Neuron (in vitro differentiated cells): Measurements from ENCODE around the gene SPAG16.

Experiments used
- H2AFZ ChIP-seq: one replicate; pipeline ENCODE4 v1.6.1; 2013; ENCODE audit warnings: low read depth, mild to moderate bottlenecking, inconsistent platforms, low read length, moderate library complexity
- H3K27me3 ChIP-seq: one replicate; pipeline ENCODE4 v1.6.1; 2013; ENCODE audit warnings: low read length; ENCODE audit not compliant: insufficient read depth
- H3K36me3 ChIP-seq: one replicate; pipeline ENCODE4 v1.6.1; 2013; ENCODE audit warnings: low read length; ENCODE audit not compliant: insufficient read depth
- H3K4me1 ChIP-seq: one replicate; pipeline ENCODE4 v1.6.1; 2013; ENCODE audit warnings: low read length; ENCODE audit not compliant: insufficient read depth
- H3K4me3 ChIP-seq: 2 replicates; pipeline ENCODE4 v1.5.1; 2013; ENCODE audit warnings: mild to moderate bottlenecking, low read length, moderate library complexity
- H3K9me3 ChIP-seq: one replicate; pipeline ENCODE4 v1.6.1; 2013; ENCODE audit warnings: low read length

Gene SPAG16

GRCh38 chr2:214135966-214136365, 851.7 kb downstream of the SPAG16 start:
- Histone ChIP-seq H3K36me3 (no peaks in the 10 kb centered on the region), H3K9me3 (no peaks in the 10 kb centered on the region), H3K4me1 (no peaks in the 10 kb centered on the region), H3K27me3 (no peaks in the 10 kb centered on the region), H2AFZ (no peak overlapping the region), H3K4me3 (no peak overlapping the region)

- H3K9me3 ChIP-seq, result no peaks in the 10 kb centered on the region
- no peaks in the 10 kb centered on the region for H3K27me3 ChIP-seq
- H3K4me3 ChIP-seq, result no peak overlapping the region
- no peaks in the 10 kb centered on the region for H3K36me3 ChIP-seq
- H3K4me1 ChIP-seq, result no peaks in the 10 kb centered on the region
- no peak overlapping the region for H2AFZ ChIP-seq
Measured at GRCh38 chr2:214138779-214139178, 854.5 kb downstream of the SPAG16 start.

GRCh38 chr2:214139630-214140284, 855.5 kb downstream of the SPAG16 start:
- no peaks in the 10 kb centered on the region for H3K4me1 ChIP-seq
- no peaks in the 10 kb centered on the region for H3K27me3 ChIP-seq
- H3K4me3 ChIP-seq, result no peak overlapping the region
- no peaks in the 10 kb centered on the region for H3K36me3 ChIP-seq
- H2AFZ ChIP-seq, result no peak overlapping the region
- no peaks in the 10 kb centered on the region for H3K9me3 ChIP-seq

DNA sequence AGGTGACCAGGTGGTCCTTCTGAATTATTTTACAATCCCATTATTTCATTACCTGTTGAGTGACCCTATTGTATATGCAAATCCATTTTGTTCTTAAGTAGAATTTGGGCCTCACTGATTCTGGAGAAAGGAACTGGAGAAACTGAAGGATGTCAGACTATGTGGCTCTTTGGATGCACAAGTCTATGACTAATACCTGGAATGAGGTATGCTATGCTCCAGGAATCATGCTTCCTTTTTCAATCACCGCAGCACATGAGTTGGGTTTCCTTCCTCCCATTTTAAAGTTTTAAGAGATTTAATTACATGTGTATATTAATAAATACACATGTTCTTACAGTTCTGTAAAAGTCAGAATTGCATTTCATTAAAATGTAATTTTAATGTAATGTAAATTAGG, 872.7 kb downstream of the SPAG16 start:
- Histone ChIP-seq H3K36me3 (no peaks in the 10 kb centered on the region), H2AFZ (no peak overlapping the region), H3K9me3 (no peaks in the 10 kb centered on the region), H3K4me3 (no peak overlapping the region), H3K4me1 (no peaks in the 10 kb centered on the region), H3K27me3 (no peaks in the 10 kb centered on the region)

DNA sequence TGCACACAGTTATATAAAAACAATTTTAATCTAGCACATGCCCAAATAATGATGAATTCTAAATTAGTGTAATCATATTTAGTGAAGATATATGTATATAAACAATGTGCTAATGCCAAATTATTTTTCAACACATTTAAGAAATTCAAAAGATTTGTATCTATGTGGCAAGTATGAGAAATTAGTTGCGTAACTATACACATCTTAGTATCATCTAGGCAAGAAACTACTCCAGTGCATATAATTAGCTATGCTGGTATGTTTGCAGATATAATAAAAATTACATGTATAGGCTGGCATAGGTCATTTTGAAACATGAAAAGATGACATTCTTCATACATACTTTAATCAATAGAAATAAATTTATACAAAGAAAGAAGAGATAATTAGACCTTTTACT, 874.6 kb downstream of the SPAG16 start:
- no peaks in the 10 kb centered on the region for H3K4me1 ChIP-seq
- no peaks in the 10 kb centered on the region for H3K36me3 ChIP-seq
- H2AFZ ChIP-seq, result no peak overlapping the region
- H3K4me3 ChIP-seq, result no peak overlapping the region
- H3K27me3 ChIP-seq, result no peaks in the 10 kb centered on the region
- no peaks in the 10 kb centered on the region for H3K9me3 ChIP-seq

DNA sequence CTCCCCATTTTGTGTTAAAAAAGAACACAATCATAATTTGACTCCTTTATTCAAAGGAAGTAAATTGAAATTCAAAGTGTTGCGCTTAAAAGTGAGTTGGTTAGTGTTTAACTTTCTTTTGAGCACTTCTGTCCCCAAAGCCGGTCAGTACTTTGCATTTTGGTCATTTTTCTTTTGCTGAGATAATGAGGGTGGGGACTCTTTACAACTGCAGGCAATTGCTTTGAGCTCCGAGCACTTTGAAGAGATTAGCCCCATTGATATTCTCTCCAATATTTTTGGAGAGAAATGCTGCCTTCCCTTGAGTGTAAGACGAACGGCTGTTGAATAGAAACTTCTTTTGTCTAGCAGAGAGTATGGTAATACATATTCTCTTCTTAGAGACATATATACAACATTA, 885.0 kb downstream of the SPAG16 start:
- no peaks in the 10 kb centered on the region for H3K36me3 ChIP-seq
- peaks cover 2% of the 10 kb centered on the region for H3K4me1 ChIP-seq
- no peak overlapping the region for H2AFZ ChIP-seq
- H3K4me3 ChIP-seq, result no peak overlapping the region
- no peaks in the 10 kb centered on the region for H3K9me3 ChIP-seq
- no peaks in the 10 kb centered on the region for H3K27me3 ChIP-seq

GRCh38 chr2:214169736-214170135, 885.5 kb downstream of the SPAG16 start:
- no peaks in the 10 kb centered on the region for H3K36me3 ChIP-seq
- peaks cover 2% of the 10 kb centered on the region for H3K4me1 ChIP-seq
- H3K27me3 ChIP-seq, result no peaks in the 10 kb centered on the region
- no peaks in the 10 kb centered on the region for H3K9me3 ChIP-seq
- no peak overlapping the region for H3K4me3 ChIP-seq
- H2AFZ ChIP-seq, result no peak overlapping the region

GRCh38 chr2:214174563-214174962, 890.3 kb downstream of the SPAG16 start:
- H3K4me3 ChIP-seq, result no peak overlapping the region
- H3K4me1 ChIP-seq, result peaks cover 3% of the 10 kb centered on the region
- H3K36me3 ChIP-seq, result no peaks in the 10 kb centered on the region
- H3K27me3 ChIP-seq, result no peaks in the 10 kb centered on the region
- H2AFZ ChIP-seq, result no peak overlapping the region
- no peaks in the 10 kb centered on the region for H3K9me3 ChIP-seq

GRCh38 chr2:214180071-214180470, 895.8 kb downstream of the SPAG16 start:
- Histone ChIP-seq H2AFZ (no peak overlapping the region), H3K9me3 (no peaks in the 10 kb centered on the region), H3K27me3 (no peaks in the 10 kb centered on the region)

DNA sequence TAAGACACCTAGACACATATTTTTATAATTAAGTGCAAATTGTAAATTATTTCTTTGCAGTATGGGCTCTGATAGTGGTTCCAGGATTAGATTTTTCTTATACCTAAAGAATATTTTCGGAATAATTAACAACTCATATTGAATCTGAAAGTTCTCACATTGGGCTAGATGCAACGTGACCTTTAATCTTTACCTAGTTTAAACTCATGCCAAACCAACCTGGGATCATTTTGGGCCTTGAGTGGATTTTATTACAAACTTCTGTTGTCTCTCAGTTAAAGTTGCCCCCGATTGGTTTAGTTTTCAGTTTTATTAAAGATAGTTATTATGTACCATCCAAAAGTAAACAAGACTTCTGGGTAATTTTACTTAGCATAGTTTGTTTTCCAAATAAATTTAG, 896.4 kb downstream of the SPAG16 start:
- no peaks in the 10 kb centered on the region for H3K27me3 ChIP-seq
- no peak overlapping the region for H2AFZ ChIP-seq
- no peaks in the 10 kb centered on the region for H3K36me3 ChIP-seq
- peaks cover 18% of the 10 kb centered on the region for H3K4me1 ChIP-seq
- H3K4me3 ChIP-seq, result no peak overlapping the region
- no peaks in the 10 kb centered on the region for H3K9me3 ChIP-seq

More at GRCh38 chr2:214180071-214180470, 895.8 kb downstream of the SPAG16 start:
- H3K36me3 ChIP-seq, result no peaks in the 10 kb centered on the region
- H3K4me1 ChIP-seq, result peaks cover 18% of the 10 kb centered on the region
- no peak overlapping the region for H3K4me3 ChIP-seq

- Histone ChIP-seq H3K36me3 (no peaks in the 10 kb centered on the region), H3K4me3 (no peak overlapping the region), H2AFZ (no peak overlapping the region), H3K27me3 (no peaks in the 10 kb centered on the region), H3K4me1 (peaks cover 24% of the 10 kb centered on the region), H3K9me3 (no peaks in the 10 kb centered on the region)
Measured at GRCh38 chr2:214184461-214184860, 900.2 kb downstream of the SPAG16 start.

- Histone ChIP-seq H3K4me3 (no peak overlapping the region), H2AFZ (no peak overlapping the region), H3K4me1 (peaks cover 14% of the 10 kb centered on the region), H3K36me3 (no peaks in the 10 kb centered on the region), H3K9me3 (no peaks in the 10 kb centered on the region), H3K27me3 (no peaks in the 10 kb centered on the region)
Measured at GRCh38 chr2:214185546-214185945, 901.3 kb downstream of the SPAG16 start.

GRCh38 chr2:214192711-214193110, 908.4 kb downstream of the SPAG16 start:
- Histone ChIP-seq H3K36me3 (no peaks in the 10 kb centered on the region), H3K4me1 (peaks cover 28% of the 10 kb centered on the region), H3K9me3 (no peaks in the 10 kb centered on the region), H2AFZ (no peak overlapping the region), H3K4me3 (no peak overlapping the region), H3K27me3 (no peaks in the 10 kb centered on the region)

- H2AFZ ChIP-seq, result no peak overlapping the region
- H3K4me1 ChIP-seq, result peaks cover 25% of the 10 kb centered on the region
- H3K4me3 ChIP-seq, result no peak overlapping the region
- H3K36me3 ChIP-seq, result no peaks in the 10 kb centered on the region
- H3K27me3 ChIP-seq, result no peaks in the 10 kb centered on the region
- H3K9me3 ChIP-seq, result no peaks in the 10 kb centered on the region
Measured at GRCh38 chr2:214193943-214194342, 909.7 kb downstream of the SPAG16 start.
